Spinal cord (tissue), 10 donors: ENCODE results near the gene IQSEC2. TPM values are rescaled to one million over a fixed set of nuclear protein-coding genes. Genes with fewer than 3 reads are reported as not detected.
A peak's percentile ranks its signal among the peaks of the same experiment; 100 is the strongest.

Experiments
- DNase-seq, 6 donors: peaks; one replicate each; pipeline versions ENCODE4 v3.0.0 to v3.0.0-alpha.2; 2013 to 2015; ENCODE audit warnings: low spot score in 6 of 6, low read depth in 4 of 6
- H3K27ac ChIP-seq: one replicate; pipeline ENCODE4 v1.5.1; 2013; ENCODE audit warnings: low read depth, low read length, control low read depth
- H3K27me3 ChIP-seq: one replicate; pipeline ENCODE4 v1.6.1; 2013; ENCODE audit warnings: low read length; ENCODE audit not compliant: control insufficient read depth, insufficient read depth
- H3K36me3 ChIP-seq: one replicate; pipeline ENCODE4 v1.6.1; 2013; ENCODE audit warnings: low read length; ENCODE audit not compliant: control insufficient read depth, insufficient read depth
- H3K4me1 ChIP-seq: one replicate; pipeline ENCODE4 v1.6.1; 2013; ENCODE audit warnings: low read length; ENCODE audit not compliant: control insufficient read depth, insufficient read depth
- H3K4me3 ChIP-seq: one replicate; pipeline ENCODE4 v1.5.1; 2013; ENCODE audit warnings: low read depth, low read length, control low read depth
- H3K9me3 ChIP-seq: one replicate; pipeline ENCODE4 v1.6.1; 2013; ENCODE audit warnings: low read length; ENCODE audit not compliant: control insufficient read depth, insufficient read depth
- WGBS: methylation state at CpG from one replicate; pipeline ENCODE4 v1.1.5; 2013; ENCODE audit warnings: missing lambda C conversion rate; ENCODE audit not compliant: insufficient coverage; 5-methylcytosine and 5-hydroxymethylcytosine counted together
- polyA plus RNA-seq, 2 donors: library from polyadenylated mRNA; unstranded; fragments of 120-200 nt; gene quantifications; one replicate each; pipeline ENCODE4 v1.2.1, GENCODE V29; 2013; ENCODE audit not compliant: insufficient read length in 2 of 2
- total RNA-seq, 2 donors: library from RNA; depleted of rRNA in 1 of 2; stranded (reverse); fragments of 120-200 nt in 1 of 2; fragments of >200 nt in 1 of 2; gene quantifications; one replicate each; pipeline versions ENCODE4 v1.2.3 to v1.2.4, GENCODE V29; 2013 to 2014
- donor health status: healthy.

Gene IQSEC2
- total and polyA plus RNA-seq, 4 donors, result 11.8 to 47.8 (median 28.8) TPM

DNA sequence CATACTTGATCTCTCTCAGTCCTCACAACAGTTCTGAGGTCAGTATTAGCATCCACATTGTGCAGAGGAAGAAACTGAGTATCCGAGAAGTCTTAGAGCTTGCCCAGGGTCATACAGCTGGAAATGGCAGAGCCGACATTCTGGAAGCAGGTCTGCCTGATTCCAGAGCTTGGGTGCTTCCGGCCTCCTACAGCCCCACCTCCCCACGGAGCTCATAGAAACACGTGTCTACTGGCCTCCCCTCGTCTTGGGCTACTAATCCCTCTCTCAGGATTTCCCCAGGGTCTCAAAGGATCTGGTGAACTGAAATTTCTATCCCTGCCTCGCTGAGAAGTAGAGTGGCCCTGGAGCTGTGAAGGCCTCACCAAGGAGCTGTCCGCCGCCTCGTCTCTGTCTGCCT is 44.3 kb downstream of the IQSEC2 start:
- DNase-seq, result no peak
- no peak overlapping the region for H3K4me3 ChIP-seq
- peaks cover 58% of the 10 kb centered on the region for H3K36me3 ChIP-seq
- 62% methylated on average over 7 of the region's 10 CpGs for WGBS
- H3K27me3 ChIP-seq, result peaks cover 41% of the 10 kb centered on the region
- H3K27ac ChIP-seq, result no peak overlapping the region
- H3K4me1 ChIP-seq, result no peaks in the 10 kb centered on the region
- H3K9me3 ChIP-seq, result no peaks in the 10 kb centered on the region

GRCh38 chrX:53236025-53236679 is 45.2 kb downstream of the IQSEC2 start:
- Histone ChIP-seq H3K36me3 (peaks cover 50% of the 10 kb centered on the region), H3K9me3 (no peaks in the 10 kb centered on the region), H3K27me3 (peaks cover 45% of the 10 kb centered on the region), H3K4me1 (no peaks in the 10 kb centered on the region), H3K27ac (no peak overlapping the region), H3K4me3 (no peak overlapping the region)
- 80% methylated on average over 20 of the region's 20 CpGs for WGBS
- DNase-seq, result no peak

DNA sequence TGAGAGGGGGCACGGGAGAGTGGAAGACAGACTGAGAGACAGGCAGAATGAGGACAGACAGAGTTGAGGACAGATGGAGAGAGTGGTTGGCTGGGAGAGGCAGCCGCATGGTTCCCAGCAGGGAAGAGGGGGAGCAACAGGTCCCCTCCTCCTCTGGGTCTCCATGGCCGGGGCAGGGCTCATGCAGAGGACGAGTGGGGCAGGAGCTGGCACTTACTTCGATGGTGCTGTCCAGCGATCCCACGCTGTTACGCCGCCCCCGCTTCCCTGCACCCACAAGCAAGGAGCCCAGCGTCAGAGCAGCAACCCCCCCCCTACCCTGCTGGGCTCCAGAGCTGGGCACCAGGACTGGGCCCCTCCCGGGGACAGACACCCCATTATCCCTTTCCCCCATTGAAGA is 45.8 kb downstream of the IQSEC2 start:
- Histone ChIP-seq H3K9me3 (no peaks in the 10 kb centered on the region), H3K36me3 (peaks cover 47% of the 10 kb centered on the region), H3K4me1 (no peaks in the 10 kb centered on the region), H3K27me3 (peaks cover 50% of the 10 kb centered on the region), H3K4me3 (no peak overlapping the region), H3K27ac (no peak overlapping the region)
- WGBS, result 59% methylated on average over 4 of the region's 12 CpGs
- no peak for DNase-seq

- Histone ChIP-seq H3K36me3 (peaks cover 44% of the 10 kb centered on the region), H3K27me3 (peaks cover 47% of the 10 kb centered on the region), H3K9me3 (no peaks in the 10 kb centered on the region), H3K4me1 (no peaks in the 10 kb centered on the region), H3K27ac (no peak overlapping the region), H3K4me3 (no peak overlapping the region)
- WGBS, result 87% methylated on average over 7 of the region's 9 CpGs
- no peak for DNase-seq
These were observed 46.9 kb downstream of the IQSEC2 start for GRCh38 chrX:53234484-53234883.

- Histone ChIP-seq H3K4me3 (no peak overlapping the region), H3K36me3 (peaks cover 42% of the 10 kb centered on the region), H3K27ac (no peak overlapping the region), H3K9me3 (no peaks in the 10 kb centered on the region), H3K4me1 (no peaks in the 10 kb centered on the region), H3K27me3 (peaks cover 45% of the 10 kb centered on the region)
- WGBS, result 68% methylated on average over 8 of the region's 9 CpGs
- no peak for DNase-seq
These were observed 47.8 kb downstream of the IQSEC2 start for GRCh38 chrX:53233536-53233935.

- DNase-seq, result no peak
- H3K27me3 ChIP-seq, result peaks cover 36% of the 10 kb centered on the region
- H3K4me3 ChIP-seq, result no peak overlapping the region
- peaks cover 3% of the 10 kb centered on the region for H3K4me1 ChIP-seq
- H3K27ac ChIP-seq, result no peak overlapping the region
- WGBS, result 53% methylated on average over 2 of the region's 5 CpGs
- H3K36me3 ChIP-seq, result peaks cover 17% of the 10 kb centered on the region
- H3K9me3 ChIP-seq, result no peaks in the 10 kb centered on the region
These were observed 51.3 kb downstream of the IQSEC2 start for GRCh38 chrX:53230116-53230515.

DNA sequence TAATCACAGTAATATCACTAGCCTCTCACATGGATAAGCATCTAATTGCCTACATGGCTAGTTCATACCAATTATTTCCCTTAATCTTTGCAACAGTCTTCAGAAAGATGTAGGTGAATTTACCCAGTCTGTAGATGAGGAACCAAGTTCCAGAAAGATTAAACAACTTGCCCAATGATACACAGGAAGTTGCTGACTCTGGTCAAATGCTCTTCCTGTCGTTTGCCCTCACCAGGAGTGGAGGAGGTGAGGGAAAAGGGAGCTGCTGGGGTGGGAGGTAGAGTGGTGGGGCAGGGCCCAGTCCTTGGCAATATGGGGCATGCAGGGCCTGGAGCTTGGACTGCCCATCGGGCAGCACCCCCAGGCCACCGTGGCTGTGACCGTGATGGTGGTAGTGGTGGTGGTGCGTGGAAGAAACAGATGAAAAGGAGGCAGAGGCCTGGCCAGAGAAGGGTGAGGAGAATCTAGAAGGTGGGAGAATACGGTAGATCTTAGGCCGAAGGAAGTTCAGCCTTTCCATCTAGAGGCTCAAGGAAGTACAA is 54.1 kb downstream of the IQSEC2 start:
- DNase-seq, result no peak
- Histone ChIP-seq H3K4me1 (peaks cover 19% of the 10 kb centered on the region), H3K27ac (no peak overlapping the region), H3K9me3 (no peaks in the 10 kb centered on the region), H3K27me3 (peaks cover 24% of the 10 kb centered on the region), H3K36me3 (peaks cover 9% of the 10 kb centered on the region), H3K4me3 (no peak overlapping the region)
- 77% methylated on average over 7 of the region's 7 CpGs for WGBS

DNA sequence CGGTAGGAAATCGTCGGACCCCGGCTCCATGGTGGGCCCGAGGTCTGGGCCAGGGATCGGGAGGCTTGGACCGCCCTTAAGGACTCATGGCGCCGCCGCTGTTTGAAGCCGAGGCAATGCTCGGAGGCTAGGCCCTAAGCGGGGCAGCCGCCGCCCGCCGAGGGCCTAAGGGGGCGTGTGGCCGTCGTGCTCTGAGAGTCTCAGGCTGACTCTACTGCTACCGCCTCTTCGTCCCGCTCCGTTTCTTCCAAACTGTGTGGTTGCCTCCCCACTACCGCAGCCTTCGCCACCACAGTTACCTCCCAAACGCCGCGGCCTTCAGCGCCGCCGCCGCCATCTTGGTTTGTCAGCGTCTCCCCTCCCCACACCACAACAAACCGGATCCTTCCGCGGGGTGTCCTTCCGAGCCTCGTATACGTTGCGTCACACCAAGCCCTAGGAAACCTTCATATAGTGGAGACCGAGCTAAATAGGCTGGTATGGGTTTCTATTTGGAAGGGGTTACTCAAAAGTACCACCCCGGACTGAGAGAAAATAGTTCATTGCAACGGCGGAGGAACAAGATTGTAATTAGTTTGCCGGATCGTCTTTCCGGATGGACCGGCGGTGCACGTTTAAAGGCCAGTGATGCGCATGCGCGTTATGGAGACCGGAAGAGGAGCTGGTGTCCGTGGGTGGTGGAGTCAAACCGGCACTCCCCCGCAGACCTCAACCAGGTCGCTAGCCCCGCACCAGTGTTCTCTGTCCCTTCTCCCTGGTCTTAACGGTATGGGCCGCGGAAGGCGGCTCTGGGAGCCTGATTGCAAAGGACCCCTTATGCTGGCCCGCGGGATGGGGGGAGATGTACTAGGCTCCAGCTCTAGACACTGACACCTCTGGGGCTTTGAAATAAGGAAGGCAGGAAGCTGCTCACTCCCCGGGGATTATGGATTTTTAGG is 56.3 kb downstream of the IQSEC2 start, which contains the start of gene KDM5C:
Gene KDM5C, minus strand, starts transcription at position 348 of the 938 bp plus-strand sequence. Its CDS starts 318 bp downstream, at position 30.
- peak within 1 kb of the TSS; percentile 87 for H3K27ac ChIP-seq
- peak; percentile 78 to 98 (median 93) for DNase-seq
- H3K4me3 ChIP-seq, result peak within 1 kb of the TSS; percentile 94
- WGBS, result 0% methylated on average over 59 of the region's 67 CpGs
- peaks cover 27% of the 10 kb centered on the region for H3K4me1 ChIP-seq
- peaks cover 20% of the 10 kb centered on the region for H3K36me3 ChIP-seq
- peaks cover 11% of the 10 kb centered on the region for H3K27me3 ChIP-seq
- H3K9me3 ChIP-seq, result no peaks in the 10 kb centered on the region

DNA sequence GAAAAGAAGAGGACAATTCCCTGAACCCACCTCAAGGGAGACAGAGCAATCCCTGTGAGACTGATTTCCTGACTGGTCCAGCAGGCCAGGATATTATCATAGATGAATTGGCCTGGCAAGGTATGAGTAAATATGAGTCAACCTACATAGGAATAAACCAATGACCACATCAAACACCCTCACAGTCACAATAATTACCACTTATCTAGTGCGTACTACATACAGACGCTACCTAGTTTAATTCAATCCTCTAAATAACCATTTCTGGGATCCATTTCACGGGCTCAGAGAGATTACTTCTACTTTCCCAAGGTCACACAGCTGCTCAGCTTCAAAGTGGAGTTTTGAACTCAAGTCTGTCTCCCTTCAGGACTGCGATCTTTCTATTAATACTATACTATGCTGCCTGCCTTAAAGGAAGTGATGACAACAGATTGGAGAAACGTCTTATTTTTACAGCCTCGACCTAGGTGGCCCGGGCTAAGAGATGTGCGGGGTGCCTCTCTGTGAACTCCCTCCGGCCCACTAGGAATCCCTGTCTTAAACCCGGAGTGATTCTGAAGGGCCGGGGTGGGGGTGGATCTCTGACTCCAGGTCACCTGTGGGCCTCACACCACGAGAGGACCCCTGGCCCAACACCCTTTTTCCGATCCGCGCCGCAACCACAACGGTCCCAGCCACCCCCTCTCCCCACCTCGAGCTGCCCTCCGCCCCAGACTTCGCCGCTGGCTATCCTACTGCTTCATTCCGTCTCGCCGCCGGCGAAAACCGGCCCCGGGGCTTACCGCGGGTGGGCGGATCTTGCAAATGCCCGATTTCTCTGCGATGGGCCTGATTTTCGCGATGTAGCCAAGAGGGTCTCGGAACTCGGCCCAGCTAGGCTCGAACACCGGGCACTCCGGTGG is 57.2 kb downstream of the IQSEC2 start:
- peaks cover 27% of the 10 kb centered on the region for H3K4me1 ChIP-seq
- peaks cover 6% of the 10 kb centered on the region for H3K27me3 ChIP-seq
- H3K27ac ChIP-seq, result peak overlapping the region; percentile 87
- peak overlapping the region; percentile 94 for H3K4me3 ChIP-seq
- no peak for DNase-seq
- no peaks in the 10 kb centered on the region for H3K9me3 ChIP-seq
- WGBS, result 3% methylated on average over 39 of the region's 40 CpGs
- peaks cover 29% of the 10 kb centered on the region for H3K36me3 ChIP-seq
